Muscle of back (tissue), 11 donors: Measurements from ENCODE around the gene ARHGAP15. TPM values are rescaled to one million over a fixed set of nuclear protein-coding genes. Genes with fewer than 3 reads are reported as not detected.
"Not testable (repeated sequence)": the region's sequence is repeated elsewhere in the genome, so short reads cannot be mapped to it uniquely, and the experiment has no call there.

Experiments used
- DNase-seq, 3 donors: peaks; one replicate each; pipeline versions ENCODE4 v3.0.0 to v3.0.0-alpha.2; 2013
- polyA plus RNA-seq, 10 donors: library from polyadenylated mRNA; unstranded; fragments of 120-200 nt; gene quantifications; one replicate each; pipeline ENCODE4 v1.2.1, GENCODE V29; 2013; ENCODE audit not compliant: insufficient read length in 10 of 10

The ARHGAP15 gene
- polyA plus RNA-seq, 10 donors: 6.3 to 14.6 (median 10.2) TPM

- peak in 1 of 3 donors; percentile 83 for DNase-seq
Observed at GRCh38 chr2:143524559-143525401, 395.6 kb downstream of the ARHGAP15 start.

GRCh38 chr2:143525402-143525860 is 396.2 kb downstream of the ARHGAP15 start:
- DNase-seq: peak in 1 of 3 donors; percentile 61

- DNase-seq: peak in 1 of 3 donors; percentile 56
Observed at GRCh38 chr2:143526498-143526897, 397.3 kb downstream of the ARHGAP15 start.

- DNase-seq: no peak
Observed at GRCh38 chr2:143528021-143528420, 398.8 kb downstream of the ARHGAP15 start.

GRCh38 chr2:143529118-143529720 is 400.0 kb downstream of the ARHGAP15 start:
- no peak for DNase-seq

- DNase-seq: no peak
Observed at GRCh38 chr2:143530758-143531157, 401.5 kb downstream of the ARHGAP15 start.

- DNase-seq: peak in 1 of 3 donors; percentile 62
Observed at GRCh38 chr2:143532061-143532460, 402.8 kb downstream of the ARHGAP15 start.

- DNase-seq: no peak
Observed at GRCh38 chr2:143533846-143534245, 404.6 kb downstream of the ARHGAP15 start.

- no peak for DNase-seq
Observed at GRCh38 chr2:143535802-143536201, 406.6 kb downstream of the ARHGAP15 start.

GRCh38 chr2:143541899-143542298 is 412.7 kb downstream of the ARHGAP15 start:
- not testable (repeated sequence) for DNase-seq

- peak in 1 of 3 donors; percentile 56 for DNase-seq
Observed at GRCh38 chr2:143545059-143545948, 416.1 kb downstream of the ARHGAP15 start.

GRCh38 chr2:143545949-143546255 is 416.7 kb downstream of the ARHGAP15 start:
- peak; percentile 60 to 89 (median 77) for DNase-seq

GRCh38 chr2:143548032-143548431 is 418.8 kb downstream of the ARHGAP15 start:
- no peak for DNase-seq

- no peak for DNase-seq
Observed at GRCh38 chr2:143550500-143550899, 421.3 kb downstream of the ARHGAP15 start.

GRCh38 chr2:143551971-143552650 is 422.9 kb downstream of the ARHGAP15 start:
- peak in 2 of 3 donors; percentile 29 to 50 for DNase-seq

GRCh38 chr2:143553261-143553660 is 424.0 kb downstream of the ARHGAP15 start:
- DNase-seq: no peak

- DNase-seq: peak in 2 of 3 donors; percentile 51 to 68
Observed at GRCh38 chr2:143558665-143559064, 429.4 kb downstream of the ARHGAP15 start.

- DNase-seq: peak in 1 of 3 donors; percentile 48
Observed at GRCh38 chr2:143559147-143559546, 429.9 kb downstream of the ARHGAP15 start.

- no peak for DNase-seq
Observed at GRCh38 chr2:143560724-143561123, 431.5 kb downstream of the ARHGAP15 start.

GRCh38 chr2:143564419-143564818 is 435.2 kb downstream of the ARHGAP15 start:
- DNase-seq: no peak

GRCh38 chr2:143571747-143572146 is 442.5 kb downstream of the ARHGAP15 start:
- no peak for DNase-seq
